Measurements from ENCODE around the gene RPS15.

DNA sequence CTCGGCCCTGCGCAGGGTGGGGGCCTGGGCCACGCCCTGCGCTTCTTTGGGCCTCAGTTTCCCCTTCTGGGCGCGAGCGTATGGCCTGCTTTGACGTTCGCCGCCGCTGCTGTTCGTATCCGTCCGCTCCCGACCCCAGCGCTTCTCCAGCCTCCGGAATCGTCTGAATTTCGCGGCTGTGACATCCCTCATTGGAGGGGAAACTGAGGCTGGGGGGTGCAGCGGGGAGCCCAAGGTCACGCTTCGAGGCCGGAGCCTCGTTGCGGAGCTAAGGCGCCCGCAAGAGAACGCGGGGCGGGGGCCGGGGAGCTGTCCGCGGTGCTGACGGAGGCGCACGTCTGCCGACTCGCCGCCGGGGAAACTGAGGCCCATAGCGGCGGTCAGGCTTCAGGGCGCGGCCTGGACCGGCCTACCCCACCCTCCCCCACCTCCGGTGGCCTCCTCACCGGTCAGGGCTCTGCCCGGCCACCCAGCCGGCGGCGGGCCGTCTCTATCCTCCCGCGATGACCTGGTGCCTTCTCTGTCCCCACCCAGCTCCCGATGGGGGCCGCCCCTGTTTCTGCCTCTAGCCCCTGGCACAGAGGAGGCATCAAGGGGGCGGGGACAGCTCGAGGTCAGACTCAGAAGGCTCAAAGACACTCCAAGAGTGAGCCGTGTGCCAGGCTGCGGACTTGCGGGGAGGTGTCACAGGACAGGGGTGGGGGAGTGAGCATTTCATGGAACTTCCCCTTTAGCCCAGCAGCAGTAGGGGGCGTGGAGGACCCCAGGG is 8.7 kb downstream of the RPS15 start:
- TF ChIP-seq, protein P1, sequence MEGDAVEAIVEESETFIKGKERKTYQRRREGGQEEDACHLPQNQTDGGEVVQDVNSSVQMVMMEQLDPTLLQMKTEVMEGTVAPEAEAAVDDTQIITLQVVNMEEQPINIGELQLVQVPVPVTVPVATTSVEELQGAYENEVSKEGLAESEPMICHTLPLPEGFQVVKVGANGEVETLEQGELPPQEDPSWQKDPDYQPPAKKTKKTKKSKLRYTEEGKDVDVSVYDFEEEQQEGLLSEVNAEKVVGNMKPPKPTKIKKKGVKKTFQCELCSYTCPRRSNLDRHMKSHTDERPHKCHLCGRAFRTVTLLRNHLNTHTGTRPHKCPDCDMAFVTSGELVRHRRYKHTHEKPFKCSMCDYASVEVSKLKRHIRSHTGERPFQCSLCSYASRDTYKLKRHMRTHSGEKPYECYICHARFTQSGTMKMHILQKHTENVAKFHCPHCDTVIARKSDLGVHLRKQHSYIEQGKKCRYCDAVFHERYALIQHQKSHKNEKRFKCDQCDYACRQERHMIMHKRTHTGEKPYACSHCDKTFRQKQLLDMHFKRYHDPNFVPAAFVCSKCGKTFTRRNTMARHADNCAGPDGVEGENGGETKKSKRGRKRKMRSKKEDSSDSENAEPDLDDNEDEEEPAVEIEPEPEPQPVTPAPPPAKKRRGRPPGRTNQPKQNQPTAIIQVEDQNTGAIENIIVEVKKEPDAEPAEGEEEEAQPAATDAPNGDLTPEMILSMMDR (conservative IDR thresholded peaks at IDR 0.05 in 1 of 2, IDR thresholded peaks at IDR 0.05 in 1 of 2; ENCODE audit: extremely low read depth in 1 of 2, insufficient read depth in 1 of 2, low read depth in 1 of 2, low read length in 2 of 2): no peak
- TF ChIP-seq EZH2 (IDR thresholded peaks at IDR 0.05; ENCODE audit: borderline replicate concordance, low read length): peak; percentile 44
